Psoas muscle (tissue), 8 donors: ENCODE measurements around the gene LPIN1. TPM values are rescaled to one million over a fixed set of nuclear protein-coding genes. Genes with fewer than 3 reads are reported as not detected.

Experiments
- ATAC-seq, 4 donors: fragments of 200-7000 bp; cut with Tn5 transposase; one replicate each; pipeline ENCODE4 v1.9.1; 2020; ENCODE audit warnings: moderate library complexity in 3 of 4, mild to moderate bottlenecking in 2 of 4
- DNase-seq, 2 donors: peaks; one replicate each; pipeline ENCODE4 v3.0.0-alpha.2; 2020
- H3K27ac ChIP-seq: fragments of 200-600 bp; one replicate; pipeline ENCODE4 v1.8.0; 2022
- H3K27me3 ChIP-seq, 3 donors: fragments of 200-600 bp in 1 of 3; one replicate each; pipeline versions ENCODE4 v1.6.1 to v1.8.0; 2013 to 2022; ENCODE audit warnings: low read length in 2 of 3, mild to moderate bottlenecking in 2 of 3, moderate library complexity in 1 of 3; ENCODE audit not compliant: insufficient read depth in 3 of 3
- H3K36me3 ChIP-seq, 2 donors: fragments of 200-600 bp in 1 of 2; one replicate each; pipeline versions ENCODE4 v1.6.1 to v1.8.0; 2013 to 2022; ENCODE audit warnings: low read depth in 1 of 2, mild to moderate bottlenecking in 1 of 2, moderate library complexity in 1 of 2; ENCODE audit not compliant: insufficient read depth in 1 of 2
- H3K4me1 ChIP-seq: fragments of 200-600 bp; one replicate; pipeline ENCODE4 v1.8.0; 2022
- H3K4me3 ChIP-seq: fragments of 200-600 bp; one replicate; pipeline ENCODE4 v1.8.0; 2022; ENCODE audit warnings: mild to moderate bottlenecking
- H3K9me3 ChIP-seq: fragments of 200-600 bp; one replicate; pipeline ENCODE4 v1.8.0; 2022
- WGBS, 3 donors: extraction: QIAGEN DNeasy Blood & Tissue Kit; methylation state at CpG; one replicate each; pipeline versions ENCODE4 v1.1.6 to v1.1.7; 2013; 5-methylcytosine and 5-hydroxymethylcytosine counted together
- intact Hi-C, 2 donors: fragments of 100-400 bp; cut with DNase I; formaldehyde crosslinking; loops; one replicate each; pipeline versions ENCODE4 v1.11.0 to v1.14.2; 2022
- polyA plus RNA-seq, 3 donors: library from polyadenylated mRNA; stranded (reverse); fragments of 200-250 nt; gene quantifications; one replicate each; pipeline ENCODE4 v1.2.3, GENCODE V29; 2013
- total RNA-seq, 4 donors: library from RNA; stranded (reverse); fragmentation: NEBNext Ultra II Directional in 2 of 4; extraction: Animal tissue kit (Norgen Biotek cat#: 25700) in 2 of 4; gene quantifications; one replicate each; pipeline versions ENCODE4 v1.2.1 to v1.2.4, GENCODE V29; 2021 to 2023
- TF ChIP-seq, protein P1 (sequence below): fragments of 200-600 bp; IDR thresholded peaks from one replicate; pipeline ENCODE4 v1.8.0; 2022; ENCODE audit warnings: antibody characterized with exemption
- donor health status: healthy with polysubstance abuse.
- donor health status: DM: no; HTN: no; CAD: no; lungs with moderate emphysema.
- donor health status: Bipolar disorder and iron deficiency.
- donor health status: healthy.
- donor health status: DM: yes; HTN: yes; CAD: no.
- donor health status: DM: no; HTN: no; CAD: no.
- donor health status: DM: no; HTN: no; CAD: no.
- donor health status: DM: yes; HTN: yes; CAD: no.

The LPIN1 gene
- total and polyA plus RNA-seq, 7 donors, result 82.0 to 382 (median 146) TPM

DNA sequence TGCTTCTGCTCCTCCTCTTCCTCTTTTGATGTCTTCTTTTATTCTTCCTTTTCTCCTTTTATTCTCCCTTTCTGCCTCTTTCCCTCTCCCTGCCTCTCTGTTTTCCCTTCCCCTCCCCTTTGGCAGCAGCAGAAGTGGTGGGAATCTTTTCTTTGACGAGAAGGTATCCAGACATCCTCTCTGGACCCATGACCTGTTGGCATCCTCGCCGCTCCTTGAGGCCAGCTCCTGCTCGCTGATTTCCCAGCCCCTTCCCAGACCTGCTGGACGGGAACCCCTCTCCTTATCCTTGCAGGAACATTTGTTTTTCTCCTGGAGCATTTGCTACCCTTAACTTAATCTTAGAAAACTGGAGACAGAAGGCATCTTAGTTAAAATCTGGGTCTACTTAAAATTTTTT, 130.5 kb downstream of the LPIN1 start:
- 78 to 87% (median 85%) methylated on average over 5 of the region's 5 CpGs for WGBS, 3 donors
- TF ChIP-seq, protein P1, sequence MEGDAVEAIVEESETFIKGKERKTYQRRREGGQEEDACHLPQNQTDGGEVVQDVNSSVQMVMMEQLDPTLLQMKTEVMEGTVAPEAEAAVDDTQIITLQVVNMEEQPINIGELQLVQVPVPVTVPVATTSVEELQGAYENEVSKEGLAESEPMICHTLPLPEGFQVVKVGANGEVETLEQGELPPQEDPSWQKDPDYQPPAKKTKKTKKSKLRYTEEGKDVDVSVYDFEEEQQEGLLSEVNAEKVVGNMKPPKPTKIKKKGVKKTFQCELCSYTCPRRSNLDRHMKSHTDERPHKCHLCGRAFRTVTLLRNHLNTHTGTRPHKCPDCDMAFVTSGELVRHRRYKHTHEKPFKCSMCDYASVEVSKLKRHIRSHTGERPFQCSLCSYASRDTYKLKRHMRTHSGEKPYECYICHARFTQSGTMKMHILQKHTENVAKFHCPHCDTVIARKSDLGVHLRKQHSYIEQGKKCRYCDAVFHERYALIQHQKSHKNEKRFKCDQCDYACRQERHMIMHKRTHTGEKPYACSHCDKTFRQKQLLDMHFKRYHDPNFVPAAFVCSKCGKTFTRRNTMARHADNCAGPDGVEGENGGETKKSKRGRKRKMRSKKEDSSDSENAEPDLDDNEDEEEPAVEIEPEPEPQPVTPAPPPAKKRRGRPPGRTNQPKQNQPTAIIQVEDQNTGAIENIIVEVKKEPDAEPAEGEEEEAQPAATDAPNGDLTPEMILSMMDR, result no peak
- Histone ChIP-seq H3K36me3 (no peaks in the 10 kb centered on the region), H3K4me1 (no peaks in the 10 kb centered on the region), H3K4me3 (no peak overlapping the region), H3K9me3 (no peaks in the 10 kb centered on the region), H3K27ac (no peak overlapping the region), H3K27me3 (peaks cover 0 to 3% (median 0%) of the 10 kb centered on the region in 3 donors)
- DNase-seq, result no peak
- ATAC-seq, result no peak
- intact Hi-C loops, result no loop called here

Other genes starting within 250 kb of the LPIN1 start
- gene GREB1, start 212.6 kb upstream of the LPIN1 start, total RNA-seq, result 10 to 100 TPM in 2 of 4 donors, 1 to 10 TPM in 2; 1.7 to 17.5 (median 11.4) TPM
- gene GREB1, start 212.6 kb upstream of the LPIN1 start, polyA plus RNA-seq, result 1 to 10 TPM; 1.3 to 3.2 (median 2.1) TPM
- under 1 TPM in 3 of 4 donors, not detected in 1; 0.18 to 0.36 (median 0.22) TPM for gene NTSR2, start 76.4 kb upstream of the LPIN1 start, total RNA-seq
- under 1 TPM; 0.35 to 0.97 (median 0.82) TPM for gene NTSR2, start 76.4 kb upstream of the LPIN1 start, polyA plus RNA-seq